ENCODE measurements around the gene SIGLEC12. TPM values are rescaled to one million over a fixed set of nuclear protein-coding genes. Genes with fewer than 3 reads are reported as not detected.

Gene SIGLEC12
- total RNA-seq, 1 donor from 2014 or later: not detected

GRCh38 chr19:51478381-51479234 is 23.0 kb downstream of the SIGLEC12 start, which contains the start of gene CEACAM18:
Gene CEACAM18, plus strand, starts transcription at chr19:51478539.
- H3K36me3 ChIP-seq: no peaks in the 10 kb centered on the region
- no peaks in the 10 kb centered on the region for H3K9me3 ChIP-seq (ENCODE audit: low read depth)
- TF ChIP-seq EZH2 (IDR thresholded peaks at IDR 0.05) (no peak), CTCF (IDR thresholded peaks at IDR 0.05) (no peak)
- no peak within 1 kb of the TSS for H3K4me2 ChIP-seq
- H2AFZ ChIP-seq (replicated peaks): no peak within 1 kb of the TSS
- H3K9ac ChIP-seq: no peak within 1 kb of the TSS
- no peaks in the 10 kb centered on the region for H3K27me3 ChIP-seq
- DNase-seq (ENCODE audit: low spot score): no peak
- no peaks in the 10 kb centered on the region for H3K79me2 ChIP-seq (ENCODE audit: low read depth)
- no peak within 1 kb of the TSS for H3K27ac Mint-ChIP-seq
- peaks cover 14% of the 10 kb centered on the region for H3K27me3 Mint-ChIP-seq (ENCODE audit: insufficient read depth, low read depth)
- H3K9me3 Mint-ChIP-seq: no peaks in the 10 kb centered on the region
- no peaks in the 10 kb centered on the region for H3K4me1 Mint-ChIP-seq
- no peak within 1 kb of the TSS for H3K4me3 ChIP-seq
- H4K20me1 ChIP-seq (ENCODE audit: low read depth): no peaks in the 10 kb centered on the region
- H3K4me3 Mint-ChIP-seq: no peak within 1 kb of the TSS
- H3F3A ChIP-seq (ENCODE audit: low read depth): no peaks in the 10 kb centered on the region
- H3K4me1 ChIP-seq: no peaks in the 10 kb centered on the region
- no peaks in the 10 kb centered on the region for H3K36me3 Mint-ChIP-seq
- H3K27ac ChIP-seq: no peak within 1 kb of the TSS

GRCh38 chr19:51477344-51477743 is 24.3 kb downstream of the SIGLEC12 start:
- H3K9ac ChIP-seq: no peak overlapping the region
- no peak overlapping the region for H2AFZ ChIP-seq (replicated peaks)
- H3K4me1 Mint-ChIP-seq: no peaks in the 10 kb centered on the region
- DNase-seq (ENCODE audit: low spot score): no peak
- H3K36me3 Mint-ChIP-seq: no peaks in the 10 kb centered on the region
- H3K4me3 Mint-ChIP-seq: no peak overlapping the region
- no peak overlapping the region for H3K27ac ChIP-seq
- H3K27me3 ChIP-seq: no peaks in the 10 kb centered on the region
- no peaks in the 10 kb centered on the region for H3K4me1 ChIP-seq
- no peaks in the 10 kb centered on the region for H3K79me2 ChIP-seq (ENCODE audit: low read depth)
- H3K36me3 ChIP-seq: no peaks in the 10 kb centered on the region
- TF ChIP-seq CTCF (IDR thresholded peaks at IDR 0.05) (no peak), EZH2phosphoT487 (IDR thresholded peaks at IDR 0.05) (no peak), EZH2 (IDR thresholded peaks at IDR 0.05) (no peak)
- H3K27me3 Mint-ChIP-seq (ENCODE audit: insufficient read depth, low read depth): peaks cover 17% of the 10 kb centered on the region
- no peaks in the 10 kb centered on the region for H3F3A ChIP-seq (ENCODE audit: low read depth)
- H3K4me2 ChIP-seq: no peak overlapping the region
- no peaks in the 10 kb centered on the region for H4K20me1 ChIP-seq (ENCODE audit: low read depth)
- no peak overlapping the region for H3K27ac Mint-ChIP-seq
- no peaks in the 10 kb centered on the region for H3K9me3 ChIP-seq (ENCODE audit: low read depth)
- no peak overlapping the region for H3K4me3 ChIP-seq
- H3K9me3 Mint-ChIP-seq: no peaks in the 10 kb centered on the region

GRCh38 chr19:51476164-51476563 is 25.4 kb downstream of the SIGLEC12 start:
- Mint-ChIP-seq H3K4me3 (no peak overlapping the region), H3K9me3 (no peaks in the 10 kb centered on the region), H3K27me3 (ENCODE audit: insufficient read depth, low read depth) (peaks cover 17% of the 10 kb centered on the region), H3K36me3 (no peaks in the 10 kb centered on the region), H3K27ac (no peak overlapping the region), H3K4me1 (no peaks in the 10 kb centered on the region)
- no peaks in the 10 kb centered on the region for H3K27me3 ChIP-seq
- H3F3A ChIP-seq (ENCODE audit: low read depth): no peaks in the 10 kb centered on the region
- no peaks in the 10 kb centered on the region for H4K20me1 ChIP-seq (ENCODE audit: low read depth)
- no peaks in the 10 kb centered on the region for H3K36me3 ChIP-seq
- H3K79me2 ChIP-seq (ENCODE audit: low read depth): no peaks in the 10 kb centered on the region
- H3K4me1 ChIP-seq: no peaks in the 10 kb centered on the region
- no peak overlapping the region for H3K9ac ChIP-seq
- no peak for TF ChIP-seq EZH2phosphoT487 (IDR thresholded peaks at IDR 0.05)
- TF ChIP-seq CTCF (IDR thresholded peaks at IDR 0.05): no peak
- TF ChIP-seq EZH2 (IDR thresholded peaks at IDR 0.05): no peak
- no peak overlapping the region for H3K4me3 ChIP-seq
- no peaks in the 10 kb centered on the region for H3K9me3 ChIP-seq (ENCODE audit: low read depth)
- no peak overlapping the region for H3K27ac ChIP-seq
- no peak overlapping the region for H3K4me2 ChIP-seq
- H2AFZ ChIP-seq (replicated peaks): no peak overlapping the region
- no peak for DNase-seq (ENCODE audit: low spot score)
